Glutamatergic neuron (in vitro differentiated cells): ENCODE measurements around the gene LCNL1. TPM values are rescaled to one million over a fixed set of nuclear protein-coding genes. Genes with fewer than 3 reads are reported as not detected.
A peak's percentile ranks its signal among the peaks of the same experiment; 100 is the strongest.

Source experiments
- DNase-seq: peaks from one replicate; pipeline ENCODE4 v3.0.0; 2022
- H3K27ac Mint-ChIP-seq: one replicate; pipeline ENCODE4 v1.8.0; 2020; ENCODE audit warnings: mild to moderate bottlenecking, mixed read lengths, inconsistent platforms; ENCODE audit not compliant: unreplicated experiment
- H3K27me3 Mint-ChIP-seq: one replicate; pipeline ENCODE4 v1.8.0; 2020; ENCODE audit warnings: mild to moderate bottlenecking, moderate library complexity, mixed read lengths, inconsistent platforms; ENCODE audit not compliant: unreplicated experiment
- H3K36me3 Mint-ChIP-seq: one replicate; pipeline ENCODE4 v1.8.0; 2020; ENCODE audit warnings: mild to moderate bottlenecking, mixed read lengths, inconsistent platforms; ENCODE audit not compliant: unreplicated experiment
- H3K4me1 Mint-ChIP-seq: one replicate; pipeline ENCODE4 v1.8.0; 2020; ENCODE audit warnings: mild to moderate bottlenecking, low read depth, mixed read lengths, inconsistent platforms; ENCODE audit not compliant: unreplicated experiment
- H3K4me3 Mint-ChIP-seq: one replicate; pipeline ENCODE4 v1.8.0; 2020; ENCODE audit warnings: mild to moderate bottlenecking, mixed read lengths, inconsistent platforms; ENCODE audit not compliant: unreplicated experiment
- H3K9me3 Mint-ChIP-seq: one replicate; pipeline ENCODE4 v1.8.0; 2020; ENCODE audit warnings: mild to moderate bottlenecking, moderate library complexity, mixed read lengths, inconsistent platforms; ENCODE audit not compliant: unreplicated experiment
- CTCF ChIP-seq: fragments of 200-600 bp; sonication (generic); IDR thresholded peaks from one replicate; pipeline ENCODE4 v1.5.0; 2021; ENCODE audit not compliant: partially characterized antibody, unreplicated experiment
- total RNA-seq: library from RNA; stranded (reverse); fragmentation: NEBNext Ultra II Directional; extraction: Animal tissue kit (Norgen Biotek cat#: 25700); gene quantifications from one replicate; pipeline ENCODE4 v1.2.1, GENCODE V29; 2021; ENCODE audit not compliant: unreplicated experiment

The LCNL1 gene
- total RNA-seq, 1 donor from 2014 or later, result not detected

- Mint-ChIP-seq H3K27ac (peak overlapping the region; percentile 72), H3K4me1 (peaks cover 2% of the 10 kb centered on the region), H3K4me3 (no peak overlapping the region), H3K9me3 (peaks cover 4% of the 10 kb centered on the region), H3K36me3 (no peaks in the 10 kb centered on the region), H3K27me3 (peaks cover 5% of the 10 kb centered on the region)
- DNase-seq, result peak; percentile 15
- no peak for TF ChIP-seq CTCF
Observed at GRCh38 chr9:136947028-136947891, 35.5 kb upstream of the LCNL1 start.

- no peaks in the 10 kb centered on the region for H3K36me3 Mint-ChIP-seq
- peak; percentile 27 for TF ChIP-seq CTCF
- peaks cover 2% of the 10 kb centered on the region for H3K4me1 Mint-ChIP-seq
- H3K27me3 Mint-ChIP-seq, result peaks cover 5% of the 10 kb centered on the region
- H3K9me3 Mint-ChIP-seq, result peaks cover 2% of the 10 kb centered on the region
- no peak overlapping the region for H3K27ac Mint-ChIP-seq
- DNase-seq, result peak; percentile 77
- no peak overlapping the region for H3K4me3 Mint-ChIP-seq
Observed at GRCh38 chr9:136947955-136948510, 34.8 kb upstream of the LCNL1 start.

GRCh38 chr9:136949239-136949816 lies 33.5 kb upstream of the LCNL1 start:
- no peak overlapping the region for H3K27ac Mint-ChIP-seq
- H3K4me1 Mint-ChIP-seq, result peaks cover 2% of the 10 kb centered on the region
- peak overlapping the region; percentile 71 for H3K4me3 Mint-ChIP-seq
- no peaks in the 10 kb centered on the region for H3K36me3 Mint-ChIP-seq
- peaks cover 5% of the 10 kb centered on the region for H3K27me3 Mint-ChIP-seq
- no peak for DNase-seq
- peaks cover 2% of the 10 kb centered on the region for H3K9me3 Mint-ChIP-seq
- TF ChIP-seq CTCF, result no peak

- Mint-ChIP-seq H3K9me3 (no peaks in the 10 kb centered on the region), H3K4me3 (peak overlapping the region; percentile 79), H3K27me3 (peaks cover 6% of the 10 kb centered on the region), H3K27ac (peak overlapping the region; percentile 77), H3K36me3 (no peaks in the 10 kb centered on the region), H3K4me1 (peaks cover 2% of the 10 kb centered on the region)
- peak; percentile 93 for DNase-seq
- no peak for TF ChIP-seq CTCF
Observed at GRCh38 chr9:136949817-136950655, 32.8 kb upstream of the LCNL1 start.
